ENCODE data around the gene GABPB2.
A peak's percentile ranks its signal among the peaks of the same experiment; 100 is the strongest.

GABPB2 gene

GRCh38 chr1:151070474-151071276 is at the start of gene GABPB2:
Gene GABPB2, plus strand, starts transcription at chr1:151070761. Its CDS starts 17,429 bp downstream, at chr1:151088190.
- DNase-seq: peak; percentile 94 to 95

GRCh38 chr1:151024540-151025146 is 45.9 kb upstream of the GABPB2 start:
- peak; percentile 87 to 88 for DNase-seq

- DNase-seq: no peak
These were observed 44.1 kb upstream of the GABPB2 start for GRCh38 chr1:151026460-151026859.

GRCh38 chr1:151032164-151032563 is 38.4 kb upstream of the GABPB2 start:
- DNase-seq: no peak

GRCh38 chr1:151035167-151035566 is 35.4 kb upstream of the GABPB2 start:
- DNase-seq: no peak

- no peak for DNase-seq
These were observed 34.2 kb upstream of the GABPB2 start, which contains the start of gene BNIPL for GRCh38 chr1:151036356-151036755. Gene BNIPL, plus strand, starts transcription at chr1:151036586. Its CDS starts 140 bp downstream, at chr1:151036726.

- no peak for DNase-seq
These were observed 33.5 kb upstream of the GABPB2 start for GRCh38 chr1:151037032-151037431.

GRCh38 chr1:151039521-151039920 is 31.0 kb upstream of the GABPB2 start:
- no peak for DNase-seq

- no peak for DNase-seq
These were observed 27.4 kb upstream of the GABPB2 start for GRCh38 chr1:151043163-151043562.

GRCh38 chr1:151047591-151047924 is 23.0 kb upstream of the GABPB2 start, which contains the start of gene C1orf56:
Gene C1orf56, plus strand, starts transcription at chr1:151047751. Its CDS starts 97 bp downstream, at chr1:151047848.
- DNase-seq: peak; percentile 63 to 68

- DNase-seq: peak; percentile 59 to 71
These were observed 22.5 kb upstream of the GABPB2 start for GRCh38 chr1:151047925-151048644.

GRCh38 chr1:151048645-151049032 is 21.9 kb upstream of the GABPB2 start:
- no peak for DNase-seq

GRCh38 chr1:151049458-151049857 is 21.1 kb upstream of the GABPB2 start:
- no peak for DNase-seq

- DNase-seq: no peak
These were observed 20.4 kb upstream of the GABPB2 start for GRCh38 chr1:151050051-151050688.

GRCh38 chr1:151051356-151052009 is 19.1 kb upstream of the GABPB2 start:
- DNase-seq: no peak

- DNase-seq: no peak
These were observed 15.5 kb upstream of the GABPB2 start for GRCh38 chr1:151054971-151055547.

GRCh38 chr1:151055581-151055980 is 15.0 kb upstream of the GABPB2 start:
- DNase-seq: no peak

GRCh38 chr1:151056149-151056548 is 14.4 kb upstream of the GABPB2 start:
- DNase-seq: no peak

- no peak for DNase-seq
These were observed 11.9 kb upstream of the GABPB2 start for GRCh38 chr1:151058692-151059091.

- DNase-seq: peak; percentile 81 to 85
These were observed 11.2 kb upstream of the GABPB2 start, which contains the start of gene CDC42SE1 for GRCh38 chr1:151059109-151060006. Gene CDC42SE1, minus strand, starts transcription at chr1:151059622. Its CDS starts 3,892 bp downstream, at chr1:151055730.
